Osteocyte (in vitro differentiated cells): ENCODE measurements around the gene CDR2L. TPM values are rescaled to one million over a fixed set of nuclear protein-coding genes. Genes with fewer than 3 reads are reported as not detected.
"Not testable (repeated sequence)": the region's sequence is repeated elsewhere in the genome, so short reads cannot be mapped to it uniquely, and the experiment has no call there.

Experiments
- DNase-seq: peaks from one replicate; pipeline ENCODE4 v3.0.0; 2021; ENCODE audit warnings: mixed read lengths; ENCODE audit not compliant: unreplicated experiment; ENCODE audit errors: extremely low spot score
- H3K27ac Mint-ChIP-seq: one replicate; pipeline ENCODE4 v1.8.0; 2021; ENCODE audit warnings: mild to moderate bottlenecking, mixed read lengths; ENCODE audit not compliant: unreplicated experiment
- H3K27me3 Mint-ChIP-seq: one replicate; pipeline ENCODE4 v1.8.0; 2021; ENCODE audit warnings: mixed read lengths; ENCODE audit not compliant: unreplicated experiment
- H3K36me3 Mint-ChIP-seq: one replicate; pipeline ENCODE4 v1.8.0; 2021; ENCODE audit warnings: mixed read lengths; ENCODE audit not compliant: unreplicated experiment
- H3K4me1 Mint-ChIP-seq: one replicate; pipeline ENCODE4 v1.8.0; 2021; ENCODE audit warnings: mixed read lengths; ENCODE audit not compliant: unreplicated experiment
- H3K4me3 Mint-ChIP-seq: one replicate; pipeline ENCODE4 v1.8.0; 2021; ENCODE audit warnings: mild to moderate bottlenecking, moderate library complexity, mixed read lengths; ENCODE audit not compliant: unreplicated experiment
- H3K9me3 Mint-ChIP-seq: one replicate; pipeline ENCODE4 v1.8.0; 2021; ENCODE audit warnings: mixed read lengths; ENCODE audit not compliant: unreplicated experiment
- total RNA-seq: library from RNA; stranded (reverse); gene quantifications from 2 replicates; pipeline ENCODE4 v1.2.1, GENCODE V29; 2021
- TF ChIP-seq, protein P1 (sequence below): fragments of 200-600 bp; sonication (generic); IDR thresholded peaks from 2 replicates; pipeline ENCODE4 v1.5.0; 2021; ENCODE audit warnings: antibody characterized with exemption, mild to moderate bottlenecking, moderate library complexity

The CDR2L gene
- total RNA-seq, 1 donor from 2014 or later, result 21.4 TPM

DNA sequence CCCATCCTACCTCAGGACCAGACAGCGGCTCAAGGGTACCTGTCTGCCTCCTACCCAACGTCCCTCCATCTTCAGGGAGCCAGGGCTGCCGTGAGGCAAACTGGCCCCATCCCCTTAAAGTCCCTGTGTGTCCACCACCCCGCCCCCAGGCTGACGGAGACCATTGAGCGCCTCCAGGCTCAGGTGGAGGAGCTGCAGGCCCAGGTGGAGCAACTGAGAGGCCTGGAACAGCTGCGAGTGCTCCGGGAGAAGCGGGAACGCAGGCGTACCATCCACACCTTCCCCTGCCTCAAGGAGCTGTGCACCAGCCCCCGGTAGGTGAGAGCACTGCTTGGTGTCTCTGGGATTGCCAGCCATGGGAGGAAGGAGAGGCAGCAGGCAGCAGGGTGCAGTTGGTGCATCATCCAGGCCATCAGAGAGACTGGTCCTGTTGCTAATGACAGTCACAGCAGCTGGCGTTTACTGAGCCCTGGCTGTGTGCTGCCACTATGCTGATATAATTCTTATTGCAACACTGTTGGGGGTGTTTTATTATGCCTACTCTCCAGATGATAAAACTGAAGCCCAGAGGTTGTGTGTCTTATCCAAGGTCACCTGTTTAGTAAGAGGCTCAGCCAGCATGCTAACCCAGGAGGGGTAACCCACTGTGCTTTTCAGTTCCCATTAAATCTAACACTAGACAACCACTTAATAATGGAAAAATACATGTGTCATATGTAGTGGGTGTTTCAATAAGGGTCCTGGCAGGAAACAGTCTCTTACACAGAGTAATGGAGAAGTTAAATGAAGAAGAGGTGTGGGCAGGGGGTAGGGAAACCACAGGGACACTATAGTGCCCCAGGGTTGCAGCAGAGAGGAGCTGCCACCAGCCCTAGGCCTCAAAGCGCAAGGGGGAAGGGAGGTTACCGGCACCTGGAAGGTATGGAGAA is 14.7 kb downstream of the CDR2L start:
- no peak overlapping the region for H3K4me3 Mint-ChIP-seq
- TF ChIP-seq, protein P1, sequence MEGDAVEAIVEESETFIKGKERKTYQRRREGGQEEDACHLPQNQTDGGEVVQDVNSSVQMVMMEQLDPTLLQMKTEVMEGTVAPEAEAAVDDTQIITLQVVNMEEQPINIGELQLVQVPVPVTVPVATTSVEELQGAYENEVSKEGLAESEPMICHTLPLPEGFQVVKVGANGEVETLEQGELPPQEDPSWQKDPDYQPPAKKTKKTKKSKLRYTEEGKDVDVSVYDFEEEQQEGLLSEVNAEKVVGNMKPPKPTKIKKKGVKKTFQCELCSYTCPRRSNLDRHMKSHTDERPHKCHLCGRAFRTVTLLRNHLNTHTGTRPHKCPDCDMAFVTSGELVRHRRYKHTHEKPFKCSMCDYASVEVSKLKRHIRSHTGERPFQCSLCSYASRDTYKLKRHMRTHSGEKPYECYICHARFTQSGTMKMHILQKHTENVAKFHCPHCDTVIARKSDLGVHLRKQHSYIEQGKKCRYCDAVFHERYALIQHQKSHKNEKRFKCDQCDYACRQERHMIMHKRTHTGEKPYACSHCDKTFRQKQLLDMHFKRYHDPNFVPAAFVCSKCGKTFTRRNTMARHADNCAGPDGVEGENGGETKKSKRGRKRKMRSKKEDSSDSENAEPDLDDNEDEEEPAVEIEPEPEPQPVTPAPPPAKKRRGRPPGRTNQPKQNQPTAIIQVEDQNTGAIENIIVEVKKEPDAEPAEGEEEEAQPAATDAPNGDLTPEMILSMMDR, result no peak
- no peaks in the 10 kb centered on the region for H3K9me3 Mint-ChIP-seq
- H3K36me3 Mint-ChIP-seq, result peaks cover 12% of the 10 kb centered on the region
- no peak for DNase-seq
- H3K27ac Mint-ChIP-seq, result no peak overlapping the region
- no peaks in the 10 kb centered on the region for H3K27me3 Mint-ChIP-seq
- H3K4me1 Mint-ChIP-seq, result no peaks in the 10 kb centered on the region

DNA sequence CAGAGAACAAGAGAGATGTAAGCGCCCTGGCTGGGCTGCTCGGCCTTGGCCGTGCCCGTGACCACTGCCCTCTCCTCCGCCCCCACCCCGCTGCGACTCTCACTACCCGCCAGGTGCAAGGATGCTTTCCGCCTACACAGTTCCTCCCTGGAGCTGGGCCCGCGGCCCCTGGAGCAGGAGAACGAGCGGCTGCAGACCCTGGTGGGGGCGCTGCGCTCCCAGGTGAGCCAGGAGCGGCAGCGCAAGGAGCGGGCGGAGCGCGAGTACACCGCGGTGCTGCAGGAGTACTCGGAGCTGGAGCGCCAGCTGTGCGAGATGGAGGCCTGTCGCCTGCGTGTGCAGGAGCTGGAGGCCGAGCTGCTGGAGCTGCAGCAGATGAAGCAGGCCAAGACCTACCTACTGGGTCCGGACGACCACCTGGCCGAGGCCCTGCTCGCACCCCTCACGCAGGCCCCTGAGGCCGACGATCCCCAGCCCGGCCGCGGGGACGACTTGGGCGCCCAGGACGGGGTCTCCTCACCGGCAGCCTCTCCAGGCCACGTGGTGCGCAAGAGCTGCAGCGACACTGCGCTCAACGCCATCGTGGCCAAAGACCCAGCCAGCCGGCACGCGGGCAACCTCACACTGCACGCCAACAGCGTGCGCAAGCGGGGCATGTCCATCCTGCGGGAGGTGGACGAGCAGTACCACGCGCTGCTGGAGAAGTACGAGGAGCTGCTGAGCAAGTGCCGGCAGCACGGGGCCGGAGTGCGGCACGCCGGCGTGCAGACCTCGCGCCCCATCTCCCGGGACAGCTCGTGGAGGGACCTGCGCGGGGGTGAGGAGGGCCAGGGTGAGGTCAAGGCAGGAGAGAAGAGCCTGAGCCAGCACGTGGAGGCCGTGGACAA is 15.9 kb downstream of the CDR2L start:
- TF ChIP-seq, protein P1, result no peak
- Mint-ChIP-seq H3K4me1 (no peaks in the 10 kb centered on the region), H3K27ac (no peak overlapping the region), H3K9me3 (no peaks in the 10 kb centered on the region), H3K4me3 (no peak overlapping the region), H3K36me3 (peaks cover 12% of the 10 kb centered on the region), H3K27me3 (no peaks in the 10 kb centered on the region)
- no peak for DNase-seq

DNA sequence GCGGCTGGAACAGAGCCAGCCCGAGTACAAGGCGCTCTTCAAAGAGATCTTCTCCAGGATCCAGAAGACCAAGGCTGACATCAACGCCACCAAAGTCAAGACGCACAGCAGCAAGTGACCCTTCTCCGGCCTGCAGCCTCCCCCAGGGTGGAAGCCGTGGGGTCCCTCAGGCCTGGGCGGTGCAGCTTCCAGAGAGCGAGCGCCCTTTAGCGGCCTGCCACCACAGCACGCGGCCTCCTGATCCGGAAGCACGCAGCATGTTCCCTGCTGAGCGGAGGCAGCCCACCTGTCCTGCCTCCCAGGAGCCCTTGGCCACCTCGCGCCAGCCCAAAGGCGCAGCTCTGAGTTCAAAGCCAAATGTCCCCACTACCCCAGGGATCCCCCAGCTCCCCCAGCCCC is 16.5 kb downstream of the CDR2L start:
- H3K27ac Mint-ChIP-seq, result no peak overlapping the region
- no peak overlapping the region for H3K4me3 Mint-ChIP-seq
- H3K4me1 Mint-ChIP-seq, result no peaks in the 10 kb centered on the region
- H3K27me3 Mint-ChIP-seq, result no peaks in the 10 kb centered on the region
- DNase-seq, result no peak
- no peaks in the 10 kb centered on the region for H3K9me3 Mint-ChIP-seq
- TF ChIP-seq, protein P1, result no peak
- peaks cover 12% of the 10 kb centered on the region for H3K36me3 Mint-ChIP-seq

DNA sequence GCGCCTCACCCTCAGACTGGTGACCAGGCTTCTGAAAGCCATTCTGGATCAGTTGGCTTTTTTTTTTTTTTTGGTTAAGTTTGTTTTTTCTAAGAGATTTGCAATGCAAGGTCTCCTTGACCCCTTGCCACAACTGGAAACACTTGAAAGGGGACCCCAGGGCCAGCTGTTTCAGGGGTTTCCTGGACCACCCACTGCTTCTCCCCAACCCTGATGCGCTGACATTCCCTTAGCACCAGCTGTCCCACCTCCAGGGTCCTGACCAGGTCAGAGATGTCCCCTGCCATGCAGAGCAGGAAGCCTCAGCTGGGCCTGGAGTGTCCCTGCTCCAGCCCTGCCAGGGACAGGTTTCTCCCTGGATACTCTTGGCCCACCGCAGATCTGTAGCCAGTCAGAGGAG is 16.9 kb downstream of the CDR2L start:
- no peaks in the 10 kb centered on the region for H3K4me1 Mint-ChIP-seq
- TF ChIP-seq, protein P1, result no peak
- no peak overlapping the region for H3K4me3 Mint-ChIP-seq

DNA sequence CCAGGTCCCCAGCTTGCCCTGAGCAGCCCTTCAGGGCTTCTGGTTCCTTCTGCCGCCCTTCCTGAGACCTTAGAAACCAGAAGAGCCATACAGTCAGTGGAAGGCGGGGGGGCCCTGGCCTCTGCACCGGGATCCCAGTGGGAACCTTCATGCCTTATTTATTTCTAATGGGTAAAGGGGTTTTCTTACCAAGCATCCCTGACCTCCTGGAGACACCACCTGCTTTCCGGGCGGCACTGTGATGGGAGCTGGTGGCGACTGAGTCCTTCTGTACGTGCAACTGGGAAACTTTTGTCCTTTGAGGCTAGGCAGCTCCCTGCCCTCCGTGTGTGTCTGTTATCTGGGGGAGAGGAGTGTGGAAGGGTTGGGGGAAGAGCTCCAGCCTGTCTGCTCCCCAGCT is 17.9 kb downstream of the CDR2L start:
- Mint-ChIP-seq H3K4me3 (no peak overlapping the region), H3K27ac (no peak overlapping the region), H3K27me3 (no peaks in the 10 kb centered on the region), H3K36me3 (peaks cover 12% of the 10 kb centered on the region), H3K4me1 (no peaks in the 10 kb centered on the region), H3K9me3 (no peaks in the 10 kb centered on the region)
- TF ChIP-seq, protein P1, result no peak
- DNase-seq, result no peak

More for the DNA sequence above, 16.9 kb downstream of the CDR2L start:
- Mint-ChIP-seq H3K36me3 (peaks cover 12% of the 10 kb centered on the region), H3K9me3 (no peaks in the 10 kb centered on the region), H3K27ac (no peak overlapping the region), H3K27me3 (no peaks in the 10 kb centered on the region)
- DNase-seq, result no peak

DNA sequence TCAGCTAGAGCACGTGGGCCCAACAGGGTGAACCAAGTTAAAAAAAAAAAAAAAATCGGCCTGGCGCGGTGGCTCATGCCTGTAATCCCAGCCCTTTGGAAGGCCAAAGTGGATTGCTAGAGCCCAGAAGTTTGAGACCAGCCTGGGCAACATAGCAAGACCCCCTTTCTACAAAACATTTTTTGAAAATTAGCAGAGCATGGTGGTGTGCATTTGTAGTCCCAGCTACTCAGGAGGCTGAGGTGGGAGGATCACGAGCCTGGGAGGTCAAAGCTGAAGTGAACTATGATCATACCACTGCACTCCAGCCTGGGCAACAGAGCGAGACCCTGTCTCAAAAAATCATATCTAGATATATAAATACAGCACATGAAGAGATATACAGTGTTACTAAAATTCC is 18.7 kb downstream of the CDR2L start:
- not testable (repeated sequence) for DNase-seq, H3K27ac Mint-ChIP-seq, H3K4me1 Mint-ChIP-seq, H3K9me3 Mint-ChIP-seq, H3K27me3 Mint-ChIP-seq, H3K4me3 Mint-ChIP-seq
- peaks cover 12% of the 10 kb centered on the region for H3K36me3 Mint-ChIP-seq
